OCI-LY3 (cell line): ENCODE results near the gene HERPUD1.

Source experiments
- H2AFZ ChIP-seq: fragments of 200-600, 300-600 bp; shearing (Covaris generic); 2 replicates; pipeline ENCODE4 v1.6.0; 2014; ENCODE audit warnings: antibody characterized with exemption, low read depth, low read length
- H3K27ac ChIP-seq: fragments of 200-600, 300-600 bp; sonication (generic); 2 replicates; pipeline ENCODE4 v1.5.1; 2014; ENCODE audit warnings: mild to moderate bottlenecking, low read length, moderate library complexity, mixed read lengths
- H3K27me3 ChIP-seq: fragments of 200-600, 300-600 bp; sonication (generic); 2 replicates; pipeline ENCODE4 v1.6.1; 2014; ENCODE audit warnings: low read depth, low read length, mixed read lengths
- H3K36me3 ChIP-seq: fragments of 200-600, 300-600 bp; sonication (generic); replicated peaks from 2 replicates; pipeline ENCODE3; 2014; ENCODE audit warnings: low read depth, low read length, mixed read lengths
- H3K4me1 ChIP-seq: fragments of 300-600, 200-600 bp; sonication (generic); 2 replicates; pipeline ENCODE4 v1.6.1; 2014; ENCODE audit warnings: low read length, mixed read lengths
- H3K4me2 ChIP-seq: fragments of 200-600, 300-600 bp; sonication (generic); 2 replicates; pipeline ENCODE4 v1.6.1; 2014; ENCODE audit warnings: low read length, mixed read lengths
- H3K4me3 ChIP-seq: fragments of 300-600, 200-600 bp; sonication (generic); 2 replicates; pipeline ENCODE4 v1.5.1; 2014; ENCODE audit warnings: antibody characterized with exemption, mild to moderate bottlenecking, low read length, moderate library complexity
- H3K79me2 ChIP-seq: fragments of 300-600, 200-600 bp; shearing (Covaris generic); 2 replicates; pipeline ENCODE4 v1.6.1; 2014; ENCODE audit warnings: mild to moderate bottlenecking, low read length, mixed read lengths
- H3K9ac ChIP-seq: fragments of 300-600, 200-600 bp; shearing (Covaris generic); 2 replicates; pipeline ENCODE4 v1.6.0; 2014; ENCODE audit warnings: mild to moderate bottlenecking, low read length, moderate library complexity
- H3K9me3 ChIP-seq: fragments of 200-600, 300-600 bp; shearing (Covaris generic); 2 replicates; pipeline ENCODE4 v1.6.1; 2014; ENCODE audit warnings: low read length, mixed read lengths; ENCODE audit not compliant: insufficient read depth
- H4K20me1 ChIP-seq: fragments of 200-600, 300-600 bp; sonication (generic); 2 replicates; pipeline ENCODE4 v1.6.1; 2016; ENCODE audit warnings: low read length, mixed read lengths; ENCODE audit not compliant: insufficient read depth
- CTCF ChIP-seq: fragments of 200-600, 300-600 bp; sonication (generic); IDR thresholded peaks from 2 replicates; pipeline ENCODE4 v1.5.1; 2014; ENCODE audit warnings: antibody characterized with exemption, low read length, low read depth
- EZH2phosphoT487 ChIP-seq: fragments of 200-600 bp; shearing (Covaris generic); IDR thresholded peaks from 2 replicates; pipeline ENCODE4 v1.6.1; 2018; ENCODE audit warnings: antibody characterized with exemption, mixed run types, low read depth

The HERPUD1 gene

GRCh38 chr16:56936491-56936890 lies 4.5 kb downstream of the HERPUD1 start:
- no peak for TF ChIP-seq EZH2phosphoT487
- TF ChIP-seq CTCF, result no peak
- peaks cover 91% of the 10 kb centered on the region for H3K79me2 ChIP-seq
- H3K4me3 ChIP-seq, result no peak overlapping the region
- peaks cover 86% of the 10 kb centered on the region for H4K20me1 ChIP-seq
- H2AFZ ChIP-seq, result no peak overlapping the region
- no peaks in the 10 kb centered on the region for H3K27me3 ChIP-seq
- H3K4me1 ChIP-seq, result peaks cover 72% of the 10 kb centered on the region
- H3K36me3 ChIP-seq, result peaks cover 83% of the 10 kb centered on the region
- peak overlapping the region; percentile 87; the same call in 1 of the 2 replicates for H3K4me2 ChIP-seq
- H3K27ac ChIP-seq, result no peak overlapping the region
- H3K9me3 ChIP-seq, result no peaks in the 10 kb centered on the region
- H3K9ac ChIP-seq, result no peak overlapping the region

- H3K9ac ChIP-seq, result no peak overlapping the region
- peaks cover 90% of the 10 kb centered on the region for H4K20me1 ChIP-seq
- H3K27me3 ChIP-seq, result no peaks in the 10 kb centered on the region
- peaks cover 94% of the 10 kb centered on the region for H3K79me2 ChIP-seq
- no peak overlapping the region for H3K27ac ChIP-seq
- no peak overlapping the region for H2AFZ ChIP-seq
- H3K36me3 ChIP-seq, result peaks cover 87% of the 10 kb centered on the region
- TF ChIP-seq CTCF (no peak), EZH2phosphoT487 (no peak)
- H3K9me3 ChIP-seq, result no peaks in the 10 kb centered on the region
- no peak overlapping the region for H3K4me3 ChIP-seq
- peak overlapping the region; percentile 2; the same call in 1 of the 2 replicates for H3K4me2 ChIP-seq
- H3K4me1 ChIP-seq, result peaks cover 77% of the 10 kb centered on the region
Observed at GRCh38 chr16:56936950-56937349, 5.0 kb downstream of the HERPUD1 start.

- Histone ChIP-seq H2AFZ (no peak overlapping the region), H3K4me1 (peaks cover 96% of the 10 kb centered on the region), H3K4me2 (peak overlapping the region; percentile 57), H3K4me3 (peak overlapping the region; percentile 27), H3K9me3 (no peaks in the 10 kb centered on the region), H3K27me3 (no peaks in the 10 kb centered on the region), H3K79me2 (peaks cover 80% of the 10 kb centered on the region), H3K27ac (peak overlapping the region; percentile 73), H3K9ac (no peak overlapping the region), H4K20me1 (peaks cover 83% of the 10 kb centered on the region), H3K36me3 (peaks cover 91% of the 10 kb centered on the region)
- TF ChIP-seq EZH2phosphoT487, result no peak
Observed at GRCh38 chr16:56938664-56939513, 6.9 kb downstream of the HERPUD1 start.

- Histone ChIP-seq H3K4me1 (peaks cover 99% of the 10 kb centered on the region), H3K4me2 (peak overlapping the region; percentile 57), H3K27ac (peak overlapping the region; percentile 73; the same call in 1 of the 2 replicates), H3K9ac (no peak overlapping the region), H3K4me3 (no peak overlapping the region), H3K79me2 (peaks cover 71% of the 10 kb centered on the region), H3K9me3 (no peaks in the 10 kb centered on the region), H4K20me1 (peaks cover 74% of the 10 kb centered on the region), H3K27me3 (no peaks in the 10 kb centered on the region), H2AFZ (no peak overlapping the region), H3K36me3 (peaks cover 85% of the 10 kb centered on the region)
- no peak for TF ChIP-seq CTCF
- no peak for TF ChIP-seq EZH2phosphoT487
Observed at GRCh38 chr16:56939801-56940200, 7.9 kb downstream of the HERPUD1 start.
